K562 treated with DMSO at 1 percent for 24 hours (cell line): ENCODE measurements around the gene DVL1. TPM values are rescaled to one million over a fixed set of nuclear protein-coding genes. Genes with fewer than 3 reads are reported as not detected.

ENCODE experiments used
- total RNA-seq: library from RNA; unstranded; fragments of 300-600 nt; gene quantifications from 2 replicates; pipeline ENCODE4 v1.2.3, GENCODE V29; 2022; ENCODE audit warnings: low read depth; ENCODE audit not compliant: insufficient read depth

DVL1 gene
- total RNA-seq, result 103 and 116 TPM in 2 replicates

DNA sequence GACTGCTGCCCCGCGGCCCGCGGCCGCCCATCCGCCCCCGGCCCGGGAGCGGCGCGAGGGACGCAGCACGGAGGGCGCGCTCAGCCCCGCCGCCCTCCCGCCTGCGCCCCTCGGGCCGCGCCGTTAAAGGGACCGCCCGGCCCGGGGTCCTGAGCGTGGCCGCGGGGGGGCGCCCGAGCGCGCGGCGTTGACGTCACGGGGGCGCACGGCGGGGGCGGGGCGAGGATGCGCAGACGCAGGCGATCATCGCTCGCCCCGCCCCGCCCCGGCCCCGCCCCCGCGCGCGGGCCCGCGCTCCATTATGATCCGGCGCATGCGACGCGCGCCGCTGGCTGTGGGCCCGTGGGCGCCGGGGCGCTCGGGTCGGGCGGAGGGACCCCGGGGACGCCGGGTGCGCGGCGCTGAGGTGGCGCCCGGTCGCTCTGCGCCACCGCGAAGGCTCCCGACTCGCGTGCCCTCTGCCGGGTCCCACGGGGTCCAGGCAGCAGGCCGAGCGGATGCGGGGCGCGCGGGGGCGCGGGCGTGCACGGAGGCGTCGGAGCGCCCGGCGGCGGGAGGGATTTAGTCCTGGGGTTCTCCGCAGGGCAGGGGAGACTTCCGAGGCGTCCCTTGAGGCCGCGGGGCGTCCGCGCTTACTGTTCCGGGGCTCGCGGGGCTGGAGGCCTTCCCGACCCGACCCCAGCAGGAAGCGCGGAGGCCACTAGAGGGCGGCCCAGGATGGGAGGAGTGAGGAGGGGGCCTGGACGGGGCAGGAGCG lies at the start of gene DVL1:
Gene DVL1 (minus strand): TSS at position 163 of the 757 bp plus-strand sequence. CDS start 353 bp downstream, outside the sequence.

DNA sequence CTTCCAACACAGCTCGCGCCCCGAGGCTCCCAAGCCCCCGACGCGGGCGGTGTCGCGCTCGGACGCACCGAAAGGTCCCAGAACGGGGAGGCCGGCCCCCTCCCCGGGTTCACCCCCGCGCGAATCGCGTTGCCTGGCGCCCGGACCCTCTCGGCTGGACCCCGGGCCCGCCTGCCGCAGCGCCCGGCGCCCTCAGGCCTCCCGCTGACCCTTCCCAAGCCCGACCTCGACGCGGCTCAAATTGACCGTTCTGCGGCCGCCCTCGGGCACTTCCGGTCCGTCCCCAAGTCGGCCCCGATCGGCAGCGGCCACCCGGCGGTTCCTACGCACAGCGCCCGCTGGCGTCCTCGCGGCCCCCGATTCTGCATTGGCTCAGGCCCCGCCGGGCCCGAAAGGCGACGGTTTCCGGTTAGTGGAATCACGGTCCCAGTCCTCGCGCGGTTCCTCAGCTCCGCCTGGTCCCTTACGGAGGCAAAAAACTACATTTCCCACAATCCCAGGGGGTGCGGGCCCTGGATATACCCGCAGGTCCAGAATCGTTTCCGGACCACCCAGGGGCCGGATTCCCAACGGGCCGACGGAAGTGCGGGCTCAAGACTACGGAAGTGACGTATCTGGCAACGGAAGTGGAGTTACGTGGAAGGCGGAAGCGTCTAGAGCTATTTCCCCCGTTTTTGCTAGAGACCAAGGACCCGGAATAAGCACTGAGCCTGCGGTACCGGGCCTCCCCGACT lies 25.9 kb upstream of the DVL1 start, which contains the start of gene AURKAIP1:
Gene AURKAIP1 (minus strand): TSS at position 279 of the 734 bp plus-strand sequence. CDS start 451 bp downstream, outside the sequence.

DNA sequence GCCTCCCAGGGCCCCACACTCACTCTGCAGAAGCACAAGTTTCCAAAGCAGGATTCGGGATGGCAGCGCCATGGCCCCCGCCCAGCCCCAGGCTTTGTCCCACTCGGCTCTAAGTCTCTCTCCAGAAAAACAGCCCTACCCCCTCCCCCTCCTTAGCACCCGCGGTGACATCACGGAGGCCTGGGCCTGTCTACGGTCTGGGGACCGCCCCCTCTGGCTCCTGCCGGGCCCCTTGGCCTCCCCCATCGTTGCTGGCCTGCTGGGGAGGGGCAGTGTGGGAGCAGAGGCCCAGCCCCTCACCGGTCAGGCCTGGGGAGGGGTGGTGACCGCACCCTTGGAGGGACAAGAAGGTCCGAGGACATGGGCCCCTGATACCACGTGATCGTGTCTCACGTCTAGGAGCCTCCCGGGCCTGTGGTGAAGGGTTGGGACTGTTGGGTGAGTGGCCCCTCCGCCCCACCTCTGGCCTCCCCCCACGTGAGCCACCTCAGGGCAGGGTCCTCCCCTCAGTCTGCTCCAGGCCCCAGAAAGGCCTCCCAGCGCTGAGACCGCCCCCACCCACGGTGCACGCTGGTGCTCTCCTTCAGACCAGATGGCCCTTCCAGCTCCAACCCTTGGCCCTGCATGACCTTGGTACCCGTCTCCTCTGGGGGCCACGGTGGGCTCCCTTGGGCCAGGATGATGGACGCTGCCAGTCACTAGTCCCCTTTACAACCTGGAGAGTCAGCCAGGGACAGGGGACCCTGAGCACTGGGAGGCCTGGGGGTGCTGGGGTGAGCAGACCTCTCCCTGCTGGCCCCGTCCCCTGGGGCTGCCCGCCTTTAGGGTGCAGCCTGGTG lies 9.4 kb upstream of the DVL1 start, which contains the start of gene MXRA8:
Gene MXRA8 (minus strand): TSS at position 123 of the 839 bp plus-strand sequence. CDS start 51 bp downstream, at position 72.

DNA sequence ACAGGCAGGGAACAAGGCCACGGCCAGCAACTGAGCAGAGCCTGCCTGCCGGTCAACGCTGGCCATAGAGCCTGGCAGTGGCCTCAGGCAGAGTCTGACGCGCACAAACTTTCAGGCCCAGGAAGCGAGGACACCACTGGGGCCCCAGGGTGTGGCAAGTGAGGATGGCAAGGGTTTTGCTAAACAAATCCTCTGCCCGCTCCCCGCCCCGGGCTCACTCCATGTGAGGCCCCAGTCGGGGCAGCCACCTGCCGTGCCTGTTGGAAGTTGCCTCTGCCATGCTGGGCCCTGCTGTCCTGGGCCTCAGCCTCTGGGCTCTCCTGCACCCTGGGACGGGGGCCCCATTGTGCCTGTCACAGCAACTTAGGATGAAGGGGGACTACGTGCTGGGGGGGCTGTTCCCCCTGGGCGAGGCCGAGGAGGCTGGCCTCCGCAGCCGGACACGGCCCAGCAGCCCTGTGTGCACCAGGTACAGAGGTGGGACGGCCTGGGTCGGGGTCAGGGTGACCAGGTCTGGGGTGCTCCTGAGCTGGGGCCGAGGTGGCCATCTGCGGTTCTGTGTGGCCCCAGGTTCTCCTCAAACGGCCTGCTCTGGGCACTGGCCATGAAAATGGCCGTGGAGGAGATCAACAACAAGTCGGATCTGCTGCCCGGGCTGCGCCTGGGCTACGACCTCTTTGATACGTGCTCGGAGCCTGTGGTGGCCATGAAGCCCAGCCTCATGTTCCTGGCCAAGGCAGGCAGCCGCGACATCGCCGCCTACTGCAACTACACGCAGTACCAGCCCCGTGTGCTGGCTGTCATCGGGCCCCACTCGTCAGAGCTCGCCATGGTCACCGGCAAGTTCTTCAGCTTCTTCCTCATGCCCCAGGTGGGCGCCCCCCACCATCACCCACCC lies 17.9 kb downstream of the DVL1 start, which contains the start of gene TAS1R3:
Gene TAS1R3 (plus strand): TSS at position 213 of the 898 bp plus-strand sequence. CDS start 66 bp downstream, at position 279.

DNA sequence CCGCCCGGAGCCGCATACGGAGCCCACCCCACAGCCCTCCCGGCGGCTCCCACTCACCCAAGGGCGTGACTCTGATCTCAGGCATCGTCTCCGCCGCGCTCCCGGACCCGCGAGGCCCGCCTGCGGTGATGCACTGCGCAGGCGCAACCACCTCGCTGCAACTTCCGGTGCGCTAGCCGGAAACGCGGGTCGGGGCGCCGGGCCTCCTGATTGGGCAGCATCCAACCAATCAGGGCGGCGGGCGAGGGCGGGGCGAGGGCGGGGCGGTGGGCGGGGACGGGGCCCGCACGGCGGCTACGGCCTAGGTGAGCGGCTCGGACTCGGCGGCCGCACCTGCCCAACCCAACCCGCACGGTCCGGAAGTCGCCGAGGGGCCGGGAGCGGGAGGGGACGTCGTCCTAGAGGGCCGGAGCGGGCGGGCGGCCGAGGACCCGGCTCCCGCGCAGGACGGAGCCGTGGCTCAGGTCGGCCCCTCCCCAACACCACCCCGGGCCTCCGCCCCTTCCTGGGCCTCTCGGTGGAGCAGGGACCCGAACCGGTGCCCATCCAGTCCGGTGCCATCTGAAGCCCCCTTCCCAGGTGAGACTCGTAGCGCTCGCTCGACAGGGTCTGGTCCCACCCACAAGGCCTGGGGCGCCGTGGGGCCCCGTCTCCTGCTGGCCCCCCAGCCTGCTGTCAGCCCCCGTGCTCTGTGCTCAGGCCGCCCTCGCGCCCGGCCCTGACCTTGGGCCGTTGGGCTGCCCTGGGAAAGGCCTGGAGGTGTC lies 24.5 kb downstream of the DVL1 start, which contains the start of the genes CPTP and INTS11:
Gene CPTP (plus strand): TSS at position 279 of the 764 bp plus-strand sequence. CDS start 2,109 bp downstream, outside the sequence.
Gene INTS11 (minus strand): TSS at position 137 of the 764 bp plus-strand sequence. CDS start 52 bp downstream, at position 85.

DNA sequence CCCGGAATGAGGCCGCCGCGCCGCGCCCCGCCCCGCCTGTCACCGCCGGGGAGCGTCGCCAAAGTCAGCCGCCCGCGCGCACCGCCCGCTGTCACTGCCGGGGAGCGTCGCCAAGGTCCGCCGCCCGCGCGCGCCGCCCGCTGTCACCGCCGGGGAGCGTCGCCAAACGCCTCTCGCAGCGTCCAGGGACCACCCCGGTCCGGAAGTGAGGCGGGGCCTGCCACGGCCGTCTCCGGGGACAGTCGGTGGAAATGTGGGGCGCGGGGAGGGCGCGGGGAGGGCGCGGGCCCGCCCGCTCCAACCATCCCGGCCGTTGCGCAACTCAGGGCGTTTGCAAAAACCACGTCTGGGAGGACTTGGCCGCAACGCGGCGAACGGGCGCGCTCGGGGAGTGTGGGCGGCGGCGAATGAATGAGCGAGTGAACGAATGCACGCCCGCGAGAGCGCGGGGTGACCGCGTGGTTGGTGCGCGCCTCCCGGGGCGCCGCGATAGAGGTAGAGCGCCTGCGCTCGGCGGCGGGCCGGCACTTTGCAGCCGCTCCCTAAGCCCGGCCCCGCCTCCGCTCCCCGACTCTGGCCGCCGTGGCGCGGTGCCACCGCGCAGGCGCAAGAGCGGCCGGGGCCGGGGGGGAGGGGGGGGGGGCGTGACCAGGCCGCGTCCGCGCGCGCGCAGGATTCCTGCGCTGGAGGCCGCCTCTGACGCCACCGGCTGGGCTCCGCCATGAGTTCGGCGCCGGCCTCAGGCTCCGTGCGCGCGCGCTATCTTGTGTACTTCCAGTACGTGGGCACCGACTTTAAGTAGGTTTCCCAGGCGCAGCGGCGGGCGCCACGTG lies 41.1 kb downstream of the DVL1 start, which contains the start of the genes ACAP3 and PUSL1:
Gene ACAP3 (minus strand): TSS at position 8 of the 833 bp plus-strand sequence. CDS start 115 bp downstream, outside the sequence.
Gene PUSL1 (plus strand): TSS at position 675 of the 833 bp plus-strand sequence. CDS start 47 bp downstream, at position 722.

Other genes with a start within 250 kb of the DVL1 start
- gene C1orf159, start 233.3 kb downstream of the DVL1 start, total RNA-seq, result 20.6 and 26.3 TPM in 2 replicates
- not detected in 2 replicates for gene TTLL10, start 175.5 kb downstream of the DVL1 start, total RNA-seq
- not detected in 2 replicates for gene TNFRSF18, start 142.8 kb downstream of the DVL1 start, total RNA-seq
- 0.75 and 1.9 TPM in 2 replicates for gene TNFRSF4, start 135.3 kb downstream of the DVL1 start, total RNA-seq
- gene SDF4, start 117.4 kb downstream of the DVL1 start, total RNA-seq, result 276 and 297 TPM in 2 replicates
- 17.9 and 21.2 TPM in 2 replicates for gene B3GALT6, start 117.2 kb downstream of the DVL1 start, total RNA-seq
- gene C1QTNF12, start 102.7 kb downstream of the DVL1 start, total RNA-seq, result 1.9 and 2.5 TPM in 2 replicates
- 114 and 118 TPM in 2 replicates for gene UBE2J2, start 75.6 kb downstream of the DVL1 start, total RNA-seq
- gene SCNN1D, start 69.0 kb downstream of the DVL1 start, total RNA-seq, result 3.8 TPM in 2 replicates
- gene ACAP3, start 41.5 kb downstream of the DVL1 start, total RNA-seq, result 52.1 and 55.0 TPM in 2 replicates
- gene PUSL1, start 40.8 kb downstream of the DVL1 start, total RNA-seq, result 69.9 and 85.1 TPM in 2 replicates
- gene INTS11, start 24.8 kb downstream of the DVL1 start, total RNA-seq, result 216 and 263 TPM in 2 replicates
- gene CPTP, start 24.6 kb downstream of the DVL1 start, total RNA-seq, result 45.4 and 53.2 TPM in 2 replicates
- gene TAS1R3, start 18.1 kb downstream of the DVL1 start, total RNA-seq, result 0.57 and 0.95 TPM in 2 replicates
- 13.8 and 17.2 TPM in 2 replicates for gene MXRA8, start 9.1 kb upstream of the DVL1 start, total RNA-seq
- 342 and 344 TPM in 2 replicates for gene AURKAIP1, start 25.8 kb upstream of the DVL1 start, total RNA-seq
- gene CCNL2, start 49.9 kb upstream of the DVL1 start, total RNA-seq, result 98.9 and 121 TPM in 2 replicates
- 141 and 157 TPM in 2 replicates for gene MRPL20, start 57.9 kb upstream of the DVL1 start, total RNA-seq
- gene ANKRD65, start 71.9 kb upstream of the DVL1 start, total RNA-seq, result not detected in 2 replicates
- 22.4 and 26.0 TPM in 2 replicates for gene VWA1, start 86.3 kb upstream of the DVL1 start, total RNA-seq
- 0.24 TPM in 1 of 2 replicates, not detected in the other for gene ATAD3C, start 100.3 kb upstream of the DVL1 start, total RNA-seq
- 24.3 and 26.9 TPM in 2 replicates for gene ATAD3B, start 122.3 kb upstream of the DVL1 start, total RNA-seq
- gene ATAD3A, start 162.7 kb upstream of the DVL1 start, total RNA-seq, result 93.9 and 102 TPM in 2 replicates
- 2.1 and 3.4 TPM in 2 replicates for gene TMEM240, start 191.2 kb upstream of the DVL1 start, total RNA-seq
- 207 and 208 TPM in 2 replicates for gene SSU72, start 225.4 kb upstream of the DVL1 start, total RNA-seq